ENCODE measurements around the gene GPR4.
"Not testable (repeated sequence)": the region's sequence is repeated elsewhere in the genome, so short reads cannot be mapped to it uniquely, and the experiment has no call there.

GPR4 gene

GRCh38 chr19:45601524-45602374, at the start of gene GPR4:
GPR4 (minus strand) TSS chr19:45602212; CDS start chr19:45591866, 10,346 bp downstream.
- DNase-seq (ENCODE audit: low read depth), result no peak

GRCh38 chr19:45650722-45651121, 48.7 kb upstream of the GPR4 start:
- no peak for DNase-seq (ENCODE audit: low read depth)

GRCh38 chr19:45646345-45646698, 44.3 kb upstream of the GPR4 start:
- no peak for DNase-seq (ENCODE audit: low read depth)

- DNase-seq (ENCODE audit: low read depth), result no peak
Observed at GRCh38 chr19:45645631-45646344, 43.8 kb upstream of the GPR4 start.

GRCh38 chr19:45645068-45645630, 43.1 kb upstream of the GPR4 start:
- DNase-seq (ENCODE audit: low read depth), result no peak

DNA sequence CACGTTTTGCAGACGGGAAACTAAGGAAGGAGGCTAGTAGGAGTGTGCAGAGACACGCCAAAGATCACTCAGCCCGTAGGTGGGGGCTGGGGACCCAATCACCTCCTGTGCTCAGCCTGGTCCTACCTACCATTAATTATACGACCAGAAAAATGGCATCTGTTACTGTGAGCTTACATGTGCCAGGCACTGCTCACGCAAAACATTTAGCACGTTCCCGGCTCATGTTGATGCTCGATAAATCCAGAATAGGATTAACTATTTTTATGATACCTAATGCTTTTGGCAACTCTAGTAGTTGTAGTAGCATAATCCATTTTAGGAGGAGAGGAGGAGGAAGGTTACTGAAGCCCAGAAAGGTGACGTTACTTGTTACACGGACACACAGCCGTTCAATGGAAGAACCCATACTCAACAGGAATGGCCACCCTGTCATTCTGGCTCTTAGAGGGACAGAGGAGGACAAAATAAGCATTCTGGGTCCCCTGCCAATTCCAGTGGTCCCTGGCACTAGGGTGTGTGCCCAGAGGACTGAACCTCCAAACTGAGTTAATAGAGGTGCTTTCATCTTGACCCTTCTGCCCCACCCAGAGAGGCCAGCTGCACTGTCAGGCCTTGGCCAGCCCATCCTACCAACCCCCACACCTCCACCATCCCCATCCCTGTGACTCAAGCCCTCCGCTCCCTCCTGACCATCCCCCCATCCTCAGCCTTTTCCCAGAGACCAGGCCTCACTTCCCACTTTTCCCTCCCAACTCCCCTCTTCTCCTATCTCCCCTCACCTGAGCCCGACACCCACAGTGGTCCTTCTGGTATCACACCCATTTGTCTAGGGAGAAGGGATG, 42.1 kb upstream of the GPR4 start:
- no peak for DNase-seq (ENCODE audit: low read depth)

DNA sequence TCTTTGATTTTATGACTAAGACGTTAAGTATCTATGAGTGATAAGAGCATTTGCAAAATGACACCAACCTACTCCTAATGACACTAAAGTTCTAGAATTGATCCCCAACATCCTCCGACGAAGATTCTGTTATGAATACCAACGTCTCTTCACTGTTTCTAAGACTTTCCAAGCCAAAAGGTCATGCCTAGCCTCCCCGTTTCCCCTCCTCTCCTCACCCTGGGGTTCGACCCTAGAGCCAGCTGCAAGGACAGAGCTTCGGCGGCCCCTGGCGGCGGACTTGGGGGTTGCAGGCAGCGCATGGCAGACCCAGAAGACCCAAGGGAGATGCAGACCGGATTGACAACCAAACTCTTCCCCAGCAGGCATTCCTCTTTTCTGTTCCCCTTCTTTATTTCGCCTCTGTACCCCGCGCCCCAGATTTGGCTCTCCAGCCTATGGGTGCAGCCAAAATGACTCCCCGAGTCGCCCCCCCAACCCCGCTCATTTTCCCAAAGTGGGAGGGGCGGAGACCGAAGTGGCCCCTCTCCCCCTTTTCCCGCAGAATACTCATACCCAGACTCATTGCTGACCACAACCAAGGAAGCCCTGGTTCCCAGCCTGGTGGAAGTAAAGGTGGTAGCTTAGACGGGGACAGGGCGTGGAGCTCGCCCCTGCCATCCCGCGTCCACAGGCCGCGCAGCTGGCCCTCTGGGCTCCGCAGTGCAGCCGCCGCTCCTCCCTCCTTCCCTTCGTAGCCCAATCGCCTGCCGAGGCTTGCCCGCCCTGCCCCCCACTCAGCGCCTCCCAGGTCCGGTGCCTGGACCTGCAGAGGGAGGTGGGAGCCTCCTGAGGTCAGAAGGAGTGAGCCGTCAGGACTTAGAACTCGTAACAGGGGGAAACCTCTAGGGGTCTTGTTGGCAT, 41.3 kb upstream of the GPR4 start:
- peak; percentile 31 for DNase-seq (ENCODE audit: low read depth)

- DNase-seq (ENCODE audit: low read depth), result no peak
Observed at GRCh38 chr19:45641274-45642105, 39.5 kb upstream of the GPR4 start.

DNA sequence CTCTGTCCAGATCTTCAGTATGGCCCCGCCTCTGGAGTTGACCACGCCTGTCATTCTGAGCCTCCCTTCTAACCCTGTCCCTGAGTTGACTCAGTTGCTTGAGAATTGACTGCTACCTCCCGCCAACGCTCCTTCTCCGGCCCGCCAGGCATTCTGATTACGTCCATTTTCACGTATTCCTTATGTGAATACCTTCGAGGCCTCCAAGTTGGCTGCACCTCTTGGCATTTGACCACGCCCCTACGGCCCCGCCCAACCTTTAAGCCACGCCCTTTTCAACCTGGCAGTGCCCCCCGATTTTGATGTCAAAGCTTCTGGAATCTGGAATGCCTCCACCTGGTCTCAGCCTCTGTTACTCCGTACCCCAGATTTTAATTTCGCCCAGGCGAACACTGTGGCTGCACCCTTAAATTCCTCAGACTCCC, 38.8 kb upstream of the GPR4 start:
- no peak for DNase-seq (ENCODE audit: low read depth)

- no peak for DNase-seq (ENCODE audit: low read depth)
Observed at GRCh38 chr19:45638930-45639729, 37.1 kb upstream of the GPR4 start, which contains the start of gene EML2. EML2 (minus strand) TSS chr19:45639397; CDS start chr19:45639376, 21 bp downstream.

DNA sequence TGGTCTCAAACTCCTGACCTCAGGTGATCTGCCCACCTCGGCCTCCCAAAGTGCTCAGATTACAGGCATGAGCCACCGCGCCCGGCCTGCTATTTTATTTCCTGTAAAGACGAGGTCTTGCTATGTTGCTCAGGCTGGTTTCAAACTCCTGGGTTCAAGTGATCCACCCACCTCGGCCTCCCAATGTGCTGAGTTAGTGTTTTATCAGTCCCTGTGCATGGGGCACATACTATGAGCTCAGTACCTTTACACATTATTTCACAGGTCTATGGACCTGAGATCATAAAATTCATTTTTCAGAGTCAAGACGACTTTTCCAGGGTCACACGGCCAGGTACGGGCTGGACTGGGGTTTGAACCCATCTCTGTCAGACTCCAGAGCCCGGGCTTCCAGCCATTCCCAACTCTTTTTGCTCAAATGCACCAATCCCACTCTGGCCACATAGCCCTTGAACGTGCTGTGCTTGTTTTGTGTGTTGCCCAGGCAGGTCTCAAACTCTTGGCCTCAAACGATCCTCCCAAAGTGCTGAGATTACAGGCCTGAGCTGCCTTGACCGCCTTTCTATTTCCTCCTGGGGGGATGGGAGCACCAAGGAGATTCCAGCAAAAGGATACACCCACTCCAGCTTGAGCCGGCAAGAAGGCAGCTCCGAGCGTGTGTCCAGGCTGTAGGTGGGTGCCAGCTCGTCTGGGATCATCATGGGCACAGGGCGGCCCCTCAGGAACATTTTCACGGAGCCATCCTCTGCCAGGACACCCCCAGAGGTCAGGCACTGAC, 36.1 kb upstream of the GPR4 start:
- peak; percentile 30 for DNase-seq (ENCODE audit: low read depth)

DNA sequence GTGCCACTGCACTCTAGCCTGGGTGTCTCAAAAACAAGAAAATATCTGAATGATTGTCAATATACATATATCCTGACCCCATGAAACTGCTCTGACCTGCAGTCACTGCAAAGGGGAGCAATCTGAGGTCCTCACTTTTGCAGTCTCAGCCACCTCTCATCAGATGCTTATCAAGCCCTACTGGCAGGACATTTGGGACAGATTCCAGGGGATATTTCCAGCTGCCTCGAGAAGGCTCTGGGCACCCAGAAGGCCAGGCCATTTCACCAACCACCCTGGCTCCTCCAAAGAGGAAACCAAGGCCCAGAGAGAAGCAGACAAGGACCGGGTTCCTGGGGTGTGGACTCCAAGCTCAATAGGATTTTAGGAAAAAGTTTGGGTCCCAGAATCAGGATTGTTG, 34.9 kb upstream of the GPR4 start:
- DNase-seq (ENCODE audit: low read depth), result no peak

- DNase-seq (ENCODE audit: low read depth), result no peak
Observed at GRCh38 chr19:45636275-45636674, 34.3 kb upstream of the GPR4 start.

DNA sequence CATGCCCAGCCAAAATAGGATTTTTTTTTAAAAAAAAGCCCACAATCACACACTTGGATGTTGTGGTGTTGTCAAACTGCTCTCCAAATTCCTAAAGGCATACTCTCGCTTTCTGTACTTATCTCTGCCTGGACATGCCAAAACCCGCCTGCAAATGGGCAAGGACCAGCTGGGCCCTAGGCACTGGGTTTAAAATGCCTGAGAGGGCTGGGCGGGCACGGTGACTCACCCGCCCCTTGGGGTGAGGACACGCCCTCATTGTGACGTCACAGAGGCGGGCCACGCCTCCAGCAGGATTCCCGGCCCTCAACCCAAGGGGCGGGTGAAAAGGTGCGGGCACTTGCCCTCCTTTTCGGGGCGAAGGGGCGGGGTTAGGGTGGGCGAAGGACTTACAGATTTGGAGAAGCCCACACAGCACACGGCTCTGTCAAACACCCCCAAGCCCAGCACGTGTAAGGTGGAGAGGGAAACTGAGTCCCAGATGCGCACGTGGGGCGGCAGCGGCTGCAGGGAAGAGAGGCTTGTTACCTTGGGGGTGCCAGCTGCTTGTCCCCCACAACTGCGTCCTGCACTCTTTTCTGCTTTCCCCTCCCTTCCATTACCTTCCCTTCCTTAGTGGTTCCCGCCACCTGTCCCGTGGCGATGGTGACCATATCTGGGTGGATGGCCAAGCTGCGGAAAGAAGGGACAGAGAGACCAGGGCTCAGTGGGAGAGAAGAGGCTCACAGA, 30.6 kb upstream of the GPR4 start:
- DNase-seq (ENCODE audit: low read depth), result peak; percentile 80

GRCh38 chr19:45630463-45630862, 28.5 kb upstream of the GPR4 start:
- DNase-seq (ENCODE audit: low read depth), result peak; percentile 89

DNA sequence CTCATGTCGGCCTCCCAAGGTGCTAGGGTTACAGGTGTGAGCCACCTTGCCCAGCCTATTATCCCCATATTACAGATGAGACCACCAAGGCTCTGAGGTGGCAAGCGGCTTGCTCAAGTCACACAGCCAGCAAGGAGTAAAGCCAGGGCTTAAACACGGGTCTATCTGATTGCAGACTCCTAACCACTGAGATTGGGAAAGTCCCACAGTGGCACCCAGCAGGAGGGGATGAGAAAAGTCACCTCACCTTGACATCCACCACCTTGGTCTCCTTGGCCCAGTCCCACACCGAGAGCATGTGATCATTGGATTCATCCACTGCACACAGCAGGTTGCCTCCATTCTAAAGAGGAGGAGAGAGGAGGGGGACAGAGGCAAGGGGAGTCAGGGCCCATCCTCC, 27.7 kb upstream of the GPR4 start:
- no peak for DNase-seq (ENCODE audit: low read depth)

DNA sequence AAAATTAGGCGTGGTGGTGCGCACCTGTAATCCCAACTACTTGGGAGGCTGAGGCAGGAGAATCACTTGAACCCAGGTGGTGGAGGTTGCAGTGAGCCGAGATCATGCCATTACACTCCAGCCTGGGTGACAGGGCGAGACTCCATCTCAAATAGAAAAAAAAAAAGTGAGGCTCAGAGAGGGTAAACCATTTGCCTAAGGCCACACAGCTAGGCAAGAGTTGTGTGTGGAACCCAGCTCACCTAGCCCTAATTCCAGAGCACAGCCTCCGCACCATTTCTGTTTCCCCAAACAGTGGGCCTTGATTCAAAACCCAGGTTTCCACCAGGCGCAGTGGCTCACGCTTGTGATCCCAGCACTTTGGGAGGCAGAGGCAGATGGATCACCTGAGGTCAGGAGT, 26.2 kb upstream of the GPR4 start:
- DNase-seq (ENCODE audit: low read depth), result not testable (repeated sequence)

- no peak for DNase-seq (ENCODE audit: low read depth)
Observed at GRCh38 chr19:45623984-45624383, 22.0 kb upstream of the GPR4 start.
